ENCODE measurements around the gene DHTKD1.

The DHTKD1 gene

DNA sequence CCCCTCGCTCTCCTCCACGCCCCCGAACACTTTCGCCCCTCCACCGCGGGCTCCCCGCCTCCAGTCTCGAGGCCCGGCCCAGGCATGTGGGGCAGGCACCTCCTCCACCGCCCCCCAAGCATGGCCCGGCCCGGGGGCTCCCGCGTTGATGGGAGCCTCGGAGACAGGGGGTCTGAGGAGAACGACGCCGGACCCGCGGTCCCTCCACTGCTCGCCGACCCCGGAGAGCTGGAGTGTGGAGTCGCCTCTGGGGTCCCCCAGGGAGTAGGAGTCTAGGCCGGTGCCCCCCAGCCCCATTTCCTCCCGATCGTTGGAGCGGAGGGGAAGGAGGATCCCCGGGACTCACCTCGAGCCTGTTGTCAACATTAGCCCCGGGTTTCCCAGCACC is 26.4 kb upstream of the DHTKD1 start:
- H3K4me2 ChIP-seq (ENCODE audit: low read depth, low read length, poor library complexity, severe bottlenecking), result peak overlapping the region; percentile 89
- H2AFZ ChIP-seq (ENCODE audit: low read length), result peak overlapping the region; percentile 76
- H3K4me1 ChIP-seq (ENCODE audit: insufficient read depth, low read length, poor library complexity, severe bottlenecking), result peaks cover 32% of the 10 kb centered on the region
- H3K79me2 ChIP-seq (ENCODE audit: insufficient read depth, low read length), result peaks cover 52% of the 10 kb centered on the region
- peak overlapping the region; percentile 96 for H3K9ac ChIP-seq (ENCODE audit: low read depth, low read length, poor library complexity, severe bottlenecking)
- H3K27me3 ChIP-seq (ENCODE audit: insufficient read depth, low read length, poor library complexity, severe bottlenecking), result no peaks in the 10 kb centered on the region
- peaks cover 32% of the 10 kb centered on the region for H4K20me1 ChIP-seq (ENCODE audit: insufficient read depth, low read length, poor library complexity, severe bottlenecking)
- H3K36me3 ChIP-seq (ENCODE audit: insufficient read depth, low read length), result no peaks in the 10 kb centered on the region
- H3F3A ChIP-seq (ENCODE audit: low read depth), result no peaks in the 10 kb centered on the region
- TF ChIP-seq EZH2phosphoT487 (IDR thresholded peaks at IDR 0.05; ENCODE audit: borderline replicate concordance), result no peak
- no peak for TF ChIP-seq CTCF (conservative IDR thresholded peaks at IDR 0.05; ENCODE audit: low read length)
- no peaks in the 10 kb centered on the region for H3K9me3 ChIP-seq (ENCODE audit: insufficient read depth, low read depth, low read length)
- H3K4me3 ChIP-seq (ENCODE audit: low read length, poor library complexity, severe bottlenecking), result peak overlapping the region; percentile 79
- H3K9me2 ChIP-seq (replicated peaks; ENCODE audit: low read depth, low read length), result no peaks in the 10 kb centered on the region

DNA sequence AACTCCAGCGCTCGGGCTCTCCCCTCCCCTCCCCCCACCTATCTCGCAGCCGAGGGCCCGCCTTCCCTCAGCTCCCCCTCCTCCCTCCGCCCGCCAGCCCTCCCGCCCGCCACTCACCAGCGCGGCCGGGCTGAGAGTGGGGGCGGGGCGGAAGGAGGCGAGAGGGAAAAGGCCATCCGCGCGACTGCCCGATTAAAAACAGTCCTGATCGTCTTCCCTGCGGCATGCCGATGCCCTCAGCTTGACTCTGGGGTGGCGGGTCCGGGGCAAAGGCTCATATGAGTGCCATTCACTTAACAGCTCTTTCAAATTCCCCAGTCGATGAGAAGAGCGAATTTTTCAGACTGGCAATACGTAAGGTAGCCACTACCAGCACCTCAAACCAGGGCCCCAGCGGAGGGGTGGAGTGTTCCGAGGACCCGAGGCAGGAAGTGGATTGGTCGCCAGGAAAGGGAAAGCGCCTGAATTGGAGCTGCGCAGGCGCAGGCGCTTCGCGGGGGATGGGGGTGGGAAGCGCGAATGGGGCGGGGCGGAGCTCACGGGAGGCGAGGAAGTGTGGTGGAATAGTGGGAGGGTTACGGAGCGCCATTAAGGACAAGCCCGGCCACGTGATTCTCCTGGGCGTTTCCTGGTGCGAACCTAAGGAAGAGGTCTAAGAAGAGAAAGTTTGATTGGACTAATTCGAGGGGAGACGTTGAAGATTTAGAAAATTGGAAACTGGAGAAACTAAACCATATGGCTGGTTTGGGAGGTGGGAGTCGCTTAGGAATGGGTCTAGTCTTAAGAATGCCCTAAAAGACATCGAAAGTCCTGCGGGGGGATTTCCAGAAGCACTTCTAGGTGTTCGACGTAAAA is 25.7 kb upstream of the DHTKD1 start, which contains the start of gene UPF2:
UPF2 (minus strand) TSS at position 13 of the 855 bp plus-strand sequence. CDS start 7,386 bp downstream, outside the sequence.
- Histone ChIP-seq H3F3A (ENCODE audit: low read depth) (no peaks in the 10 kb centered on the region), H2AFZ (ENCODE audit: low read length) (peak within 1 kb of the TSS; percentile 84), H3K27me3 (ENCODE audit: insufficient read depth, low read length, poor library complexity, severe bottlenecking) (no peaks in the 10 kb centered on the region), H3K4me2 (ENCODE audit: low read depth, low read length, poor library complexity, severe bottlenecking) (peak within 1 kb of the TSS; percentile 89), H3K9me3 (ENCODE audit: insufficient read depth, low read depth, low read length) (no peaks in the 10 kb centered on the region), H3K4me3 (ENCODE audit: low read length, poor library complexity, severe bottlenecking) (peak within 1 kb of the TSS; percentile 79), H4K20me1 (ENCODE audit: insufficient read depth, low read length, poor library complexity, severe bottlenecking) (peaks cover 27% of the 10 kb centered on the region), H3K36me3 (ENCODE audit: insufficient read depth, low read length) (no peaks in the 10 kb centered on the region), H3K9ac (ENCODE audit: low read depth, low read length, poor library complexity, severe bottlenecking) (peak within 1 kb of the TSS; percentile 96), H3K79me2 (ENCODE audit: insufficient read depth, low read length) (peaks cover 45% of the 10 kb centered on the region), H3K4me1 (ENCODE audit: insufficient read depth, low read length, poor library complexity, severe bottlenecking) (peaks cover 32% of the 10 kb centered on the region), H3K9me2 (replicated peaks; ENCODE audit: low read depth, low read length) (no peaks in the 10 kb centered on the region)
- TF ChIP-seq EZH2phosphoT487 (IDR thresholded peaks at IDR 0.05; ENCODE audit: borderline replicate concordance) (no peak), CTCF (conservative IDR thresholded peaks at IDR 0.05; ENCODE audit: low read length) (no peak)

DNA sequence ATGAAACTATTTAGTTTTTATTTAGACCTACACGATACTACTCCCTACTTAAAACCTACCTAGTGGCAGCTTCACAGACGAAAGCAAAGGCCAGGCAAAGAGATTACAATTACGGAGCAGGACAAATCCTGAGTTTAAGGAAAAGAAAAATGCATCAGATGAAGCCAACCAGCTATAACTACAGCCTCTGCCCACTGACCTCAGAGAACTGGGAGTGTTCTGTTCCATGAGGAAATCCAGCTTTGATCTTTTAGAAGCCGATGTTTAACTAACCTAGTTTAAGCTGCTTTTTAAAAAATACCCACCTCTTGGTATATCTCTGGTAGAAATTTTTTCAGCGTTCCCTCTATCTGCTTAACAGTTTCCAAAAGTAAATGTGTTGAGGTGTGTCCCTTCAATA is 23.2 kb upstream of the DHTKD1 start:
- no peaks in the 10 kb centered on the region for H3K27me3 ChIP-seq (ENCODE audit: insufficient read depth, low read length, poor library complexity, severe bottlenecking)
- H3K4me2 ChIP-seq (ENCODE audit: low read depth, low read length, poor library complexity, severe bottlenecking), result no peak overlapping the region
- peaks cover 20% of the 10 kb centered on the region for H3K79me2 ChIP-seq (ENCODE audit: insufficient read depth, low read length)
- peaks cover 19% of the 10 kb centered on the region for H3K4me1 ChIP-seq (ENCODE audit: insufficient read depth, low read length, poor library complexity, severe bottlenecking)
- no peak overlapping the region for H2AFZ ChIP-seq (ENCODE audit: low read length)
- no peak for TF ChIP-seq EZH2phosphoT487 (IDR thresholded peaks at IDR 0.05; ENCODE audit: borderline replicate concordance)
- TF ChIP-seq CTCF (conservative IDR thresholded peaks at IDR 0.05; ENCODE audit: low read length), result no peak
- H3K9me3 ChIP-seq (ENCODE audit: insufficient read depth, low read depth, low read length), result no peaks in the 10 kb centered on the region
- peaks cover 12% of the 10 kb centered on the region for H4K20me1 ChIP-seq (ENCODE audit: insufficient read depth, low read length, poor library complexity, severe bottlenecking)
- H3K4me3 ChIP-seq (ENCODE audit: low read length, poor library complexity, severe bottlenecking), result no peak overlapping the region
- no peaks in the 10 kb centered on the region for H3K36me3 ChIP-seq (ENCODE audit: insufficient read depth, low read length)
- no peaks in the 10 kb centered on the region for H3K9me2 ChIP-seq (replicated peaks; ENCODE audit: low read depth, low read length)
- no peak overlapping the region for H3K9ac ChIP-seq (ENCODE audit: low read depth, low read length, poor library complexity, severe bottlenecking)
- H3F3A ChIP-seq (ENCODE audit: low read depth), result no peaks in the 10 kb centered on the region
